ENCODE measurements around the gene SYMPK.

SYMPK gene

GRCh38 chr19:45824531-45825262 lies 38.2 kb downstream of the SYMPK start:
- DNase-seq = no peak

GRCh38 chr19:45824041-45824471 lies 38.9 kb downstream of the SYMPK start:
- DNase-seq = no peak

GRCh38 chr19:45823182-45823581 lies 39.8 kb downstream of the SYMPK start:
- no peak for DNase-seq

- no peak for DNase-seq
Observed at GRCh38 chr19:45822716-45823115, 40.2 kb downstream of the SYMPK start.

GRCh38 chr19:45821570-45821969 lies 41.4 kb downstream of the SYMPK start:
- DNase-seq = no peak

- no peak for DNase-seq
Observed at GRCh38 chr19:45821103-45821521, 41.8 kb downstream of the SYMPK start.

GRCh38 chr19:45820413-45821102 lies 42.4 kb downstream of the SYMPK start:
- DNase-seq = no peak

GRCh38 chr19:45819769-45820168 lies 43.2 kb downstream of the SYMPK start:
- no peak for DNase-seq

- DNase-seq = no peak
Observed at GRCh38 chr19:45817725-45818301, 45.1 kb downstream of the SYMPK start.

GRCh38 chr19:45817010-45817724 lies 45.8 kb downstream of the SYMPK start:
- DNase-seq = peak; percentile 99

GRCh38 chr19:45816236-45817009 lies 46.5 kb downstream of the SYMPK start:
- DNase-seq = no peak

GRCh38 chr19:45815481-45816216 lies 47.3 kb downstream of the SYMPK start:
- DNase-seq = no peak

GRCh38 chr19:45814851-45815480 lies 48.0 kb downstream of the SYMPK start, which contains the start of gene RSPH6A:
Gene RSPH6A (minus strand): TSS chr19:45815308. CDS start chr19:45815176, 132 bp downstream.
- DNase-seq = no peak

GRCh38 chr19:45814166-45814780 lies 48.7 kb downstream of the SYMPK start:
- DNase-seq = no peak

- DNase-seq = no peak
Observed at GRCh38 chr19:45812297-45812696, 50.6 kb downstream of the SYMPK start.

- no peak for DNase-seq
Observed at GRCh38 chr19:45809643-45810159, 53.2 kb downstream of the SYMPK start.

- no peak for DNase-seq
Observed at GRCh38 chr19:45805719-45806118, 57.2 kb downstream of the SYMPK start.

GRCh38 chr19:45804959-45805230 lies 58.1 kb downstream of the SYMPK start:
- DNase-seq = no peak

GRCh38 chr19:45804140-45804958 lies 58.6 kb downstream of the SYMPK start:
- DNase-seq = no peak
